Dedifferentiated amniotic fluid mesenchymal stem cell (primary cell): ENCODE measurements around the gene SCART1.
"Not testable (repeated sequence)": the region's sequence is repeated elsewhere in the genome, so short reads cannot be mapped to it uniquely, and the experiment has no call there.

Experiments
- DNase-seq: peaks from one replicate; pipeline ENCODE4 v3.0.0-alpha.2; 2016; ENCODE audit errors: extremely low spot score

The SCART1 gene

GRCh38 chr10:133474027-133474426 lies 20.3 kb downstream of the SCART1 start:
- DNase-seq: no peak

GRCh38 chr10:133474665-133475424 lies 21.1 kb downstream of the SCART1 start:
- no peak for DNase-seq

GRCh38 chr10:133475425-133475734 lies 21.6 kb downstream of the SCART1 start:
- no peak for DNase-seq

GRCh38 chr10:133475821-133476640 lies 22.3 kb downstream of the SCART1 start:
- DNase-seq: no peak

- no peak for DNase-seq
Observed at GRCh38 chr10:133476641-133476990, 22.9 kb downstream of the SCART1 start.

GRCh38 chr10:133481086-133481643 lies 27.4 kb downstream of the SCART1 start:
- no peak for DNase-seq

- no peak for DNase-seq
Observed at GRCh38 chr10:133481657-133482056, 27.9 kb downstream of the SCART1 start.

GRCh38 chr10:133484818-133485217 lies 31.1 kb downstream of the SCART1 start:
- DNase-seq: no peak

GRCh38 chr10:133487085-133487484 lies 33.3 kb downstream of the SCART1 start:
- DNase-seq: no peak

GRCh38 chr10:133488354-133488753 lies 34.6 kb downstream of the SCART1 start:
- DNase-seq: no peak

GRCh38 chr10:133489816-133490588 lies 36.3 kb downstream of the SCART1 start:
- no peak for DNase-seq

- DNase-seq: not testable (repeated sequence)
Observed at GRCh38 chr10:133493562-133493961, 39.8 kb downstream of the SCART1 start.

GRCh38 chr10:133497363-133497762 lies 43.6 kb downstream of the SCART1 start:
- DNase-seq: not testable (repeated sequence)

GRCh38 chr10:133499176-133499575 lies 45.4 kb downstream of the SCART1 start:
- not testable (repeated sequence) for DNase-seq

GRCh38 chr10:133500897-133501296 lies 47.2 kb downstream of the SCART1 start:
- DNase-seq: not testable (repeated sequence)

- DNase-seq: no peak
Observed at GRCh38 chr10:133509700-133510099, 56.0 kb downstream of the SCART1 start.

GRCh38 chr10:133511408-133511807 lies 57.7 kb downstream of the SCART1 start:
- DNase-seq: no peak

- no peak for DNase-seq
Observed at GRCh38 chr10:133511907-133512528, 58.3 kb downstream of the SCART1 start.

GRCh38 chr10:133515471-133515870 lies 61.7 kb downstream of the SCART1 start:
- no peak for DNase-seq

- DNase-seq: no peak
Observed at GRCh38 chr10:133516057-133516456, 62.3 kb downstream of the SCART1 start.

- not testable (repeated sequence) for DNase-seq
Observed at GRCh38 chr10:133518517-133518916, 64.8 kb downstream of the SCART1 start.
